GM21360 (cell line): ENCODE data around the gene LAMA4.

Experiments used
- ATAC-seq: cut with Tn5 transposase; IDR thresholded peaks from one replicate; pipeline ENCODE4 v1.9.1; 2021; ENCODE audit warnings: mild to moderate bottlenecking, moderate library complexity; ENCODE audit not compliant: unreplicated experiment

LAMA4 gene

GRCh38 chr6:112253841-112254816 is at the start of gene LAMA4:
TSS of gene LAMA4 (minus strand) at chr6:112254567. CDS start at chr6:112254150, 417 bp downstream.
- no peak for ATAC-seq

- no peak for ATAC-seq
Measured at GRCh38 chr6:112302142-112302705, 47.9 kb upstream of the LAMA4 start.

- ATAC-seq = no peak
Measured at GRCh38 chr6:112300896-112301295, 46.5 kb upstream of the LAMA4 start.

- ATAC-seq = no peak
Measured at GRCh38 chr6:112298816-112299281, 44.5 kb upstream of the LAMA4 start.

GRCh38 chr6:112298021-112298745 is 43.8 kb upstream of the LAMA4 start:
- no peak for ATAC-seq

- no peak for ATAC-seq
Measured at GRCh38 chr6:112296694-112297093, 42.3 kb upstream of the LAMA4 start.

GRCh38 chr6:112296122-112296521 is 41.8 kb upstream of the LAMA4 start:
- no peak for ATAC-seq

GRCh38 chr6:112291161-112291762 is 36.9 kb upstream of the LAMA4 start:
- ATAC-seq = no peak

GRCh38 chr6:112289038-112289566 is 34.7 kb upstream of the LAMA4 start:
- no peak for ATAC-seq

GRCh38 chr6:112288475-112288874 is 34.1 kb upstream of the LAMA4 start:
- no peak for ATAC-seq

- ATAC-seq = no peak
Measured at GRCh38 chr6:112287577-112288225, 33.3 kb upstream of the LAMA4 start.

- ATAC-seq = no peak
Measured at GRCh38 chr6:112286500-112287144, 32.3 kb upstream of the LAMA4 start.

GRCh38 chr6:112286010-112286409 is 31.6 kb upstream of the LAMA4 start:
- peak; percentile 65 for ATAC-seq

- no peak for ATAC-seq
Measured at GRCh38 chr6:112284603-112285002, 30.2 kb upstream of the LAMA4 start.

GRCh38 chr6:112283621-112284020 is 29.3 kb upstream of the LAMA4 start:
- ATAC-seq = no peak

GRCh38 chr6:112281821-112282615 is 27.7 kb upstream of the LAMA4 start:
- ATAC-seq = no peak

GRCh38 chr6:112279031-112279935 is 24.9 kb upstream of the LAMA4 start:
- ATAC-seq = no peak

GRCh38 chr6:112275365-112275764 is 21.0 kb upstream of the LAMA4 start:
- ATAC-seq = no peak
